ENCODE measurements around the gene TXN2.
A peak's percentile ranks its signal among the peaks of the same experiment; 100 is the strongest.
"Not testable (repeated sequence)": the region's sequence is repeated elsewhere in the genome, so short reads cannot be mapped to it uniquely, and the experiment has no call there.

Gene TXN2

DNA sequence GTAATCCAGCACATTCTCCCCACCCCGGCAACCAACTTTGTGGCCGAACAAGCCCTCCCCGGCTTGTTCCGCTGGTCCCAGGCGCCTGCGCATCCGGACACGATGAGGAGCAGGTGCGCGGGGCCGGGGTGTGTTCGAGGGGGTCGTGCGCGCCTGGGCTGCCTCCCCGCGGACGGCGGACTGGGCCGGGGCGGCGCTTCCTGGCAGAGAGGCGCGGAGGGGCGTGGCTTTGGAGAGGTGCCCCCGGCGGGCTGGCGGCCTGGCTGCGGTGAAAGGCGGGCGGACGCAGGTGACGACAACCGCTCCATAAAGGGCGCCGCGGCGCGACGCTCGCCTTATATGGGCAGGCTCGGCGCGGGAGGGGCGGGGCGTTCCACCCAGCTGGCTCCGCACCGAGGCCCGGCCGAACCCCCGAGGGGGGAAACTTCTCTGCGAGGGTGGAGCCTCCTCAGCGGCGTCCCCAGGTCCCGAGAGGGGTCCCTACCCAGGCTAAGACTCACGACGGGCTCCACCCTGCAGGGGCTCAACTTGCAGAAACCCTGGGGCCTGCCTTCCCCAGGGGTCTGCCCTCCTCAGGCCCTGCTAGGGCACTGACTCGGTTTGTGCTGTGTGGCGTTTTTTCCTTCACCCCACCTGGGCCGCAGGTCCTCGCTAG lies 26.4 kb downstream of the TXN2 start:
- TF ChIP-seq, protein P1, sequence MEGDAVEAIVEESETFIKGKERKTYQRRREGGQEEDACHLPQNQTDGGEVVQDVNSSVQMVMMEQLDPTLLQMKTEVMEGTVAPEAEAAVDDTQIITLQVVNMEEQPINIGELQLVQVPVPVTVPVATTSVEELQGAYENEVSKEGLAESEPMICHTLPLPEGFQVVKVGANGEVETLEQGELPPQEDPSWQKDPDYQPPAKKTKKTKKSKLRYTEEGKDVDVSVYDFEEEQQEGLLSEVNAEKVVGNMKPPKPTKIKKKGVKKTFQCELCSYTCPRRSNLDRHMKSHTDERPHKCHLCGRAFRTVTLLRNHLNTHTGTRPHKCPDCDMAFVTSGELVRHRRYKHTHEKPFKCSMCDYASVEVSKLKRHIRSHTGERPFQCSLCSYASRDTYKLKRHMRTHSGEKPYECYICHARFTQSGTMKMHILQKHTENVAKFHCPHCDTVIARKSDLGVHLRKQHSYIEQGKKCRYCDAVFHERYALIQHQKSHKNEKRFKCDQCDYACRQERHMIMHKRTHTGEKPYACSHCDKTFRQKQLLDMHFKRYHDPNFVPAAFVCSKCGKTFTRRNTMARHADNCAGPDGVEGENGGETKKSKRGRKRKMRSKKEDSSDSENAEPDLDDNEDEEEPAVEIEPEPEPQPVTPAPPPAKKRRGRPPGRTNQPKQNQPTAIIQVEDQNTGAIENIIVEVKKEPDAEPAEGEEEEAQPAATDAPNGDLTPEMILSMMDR (IDR thresholded peaks at IDR 0.05): no peak
- H3K4me3 ChIP-seq: peak overlapping the region; percentile 79
- peak; percentile 94 for DNase-seq (ENCODE audit: low spot score)
- H3K27ac ChIP-seq: peak overlapping the region; percentile 95 to 96

DNA sequence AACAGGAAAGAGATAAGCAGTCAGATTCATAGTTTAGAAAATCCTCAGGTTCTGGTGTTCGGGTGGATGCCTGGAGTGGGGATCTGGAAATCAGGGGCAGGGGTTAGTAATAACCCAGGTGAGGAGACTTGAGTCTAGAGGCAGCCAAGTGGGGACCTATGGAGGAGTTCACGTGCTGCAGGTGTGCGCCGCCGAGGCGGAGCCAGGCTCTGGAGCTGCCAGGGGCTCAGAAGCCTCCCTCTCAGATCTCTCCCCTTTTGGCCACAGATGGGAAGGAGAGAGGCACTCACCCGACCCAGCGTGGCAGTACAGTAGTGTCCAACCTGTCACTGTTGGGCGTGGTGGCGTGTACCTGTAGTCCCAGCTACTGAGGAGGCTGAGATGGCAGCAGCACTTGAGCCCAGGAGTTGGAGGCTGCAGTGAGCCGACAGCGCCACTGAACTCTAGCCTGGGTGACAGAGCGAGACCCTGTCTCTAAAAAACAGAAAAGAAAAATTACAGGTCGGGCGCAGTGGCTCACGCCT lies 27.5 kb downstream of the TXN2 start:
- Histone ChIP-seq H3K27ac (peak overlapping the region; percentile 95 to 96), H3K4me3 (peak overlapping the region; percentile 12)
- no peak for DNase-seq (ENCODE audit: low spot score)
- TF ChIP-seq, protein P1 (IDR thresholded peaks at IDR 0.05): no peak

DNA sequence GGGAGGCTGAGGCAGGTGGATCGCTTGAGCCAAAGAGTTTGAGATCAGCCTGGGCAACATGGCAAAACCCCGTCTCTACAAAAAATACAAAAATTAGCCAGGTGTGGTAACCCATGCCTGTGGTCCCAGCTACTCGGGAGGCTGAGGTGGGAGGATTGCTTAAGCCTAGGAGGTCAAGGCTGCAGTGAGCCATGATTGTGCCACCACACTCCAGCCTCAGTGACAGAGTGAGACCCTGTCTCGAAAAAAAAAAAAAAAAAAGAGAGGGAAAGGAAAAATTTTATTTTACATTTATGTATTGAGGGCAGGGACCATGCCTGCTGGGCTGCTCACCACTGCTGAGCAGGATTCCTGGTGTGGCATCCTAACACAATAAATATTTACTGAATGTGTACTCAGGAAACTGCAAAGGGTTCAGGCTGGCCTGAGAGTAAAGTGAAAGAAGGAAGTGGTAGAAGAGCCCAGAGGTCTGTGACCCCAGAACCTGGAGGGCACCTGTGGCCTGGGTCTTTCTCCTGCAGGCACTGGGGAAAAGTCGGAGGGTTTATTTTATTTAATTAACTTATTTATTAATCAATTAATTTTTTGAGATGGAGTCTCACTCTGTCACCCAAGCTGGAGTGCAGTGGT lies 28.3 kb downstream of the TXN2 start:
- peak overlapping the region; percentile 95 to 96 for H3K27ac ChIP-seq
- H3K4me3 ChIP-seq; DNase-seq (ENCODE audit: low spot score): not testable (repeated sequence)

DNA sequence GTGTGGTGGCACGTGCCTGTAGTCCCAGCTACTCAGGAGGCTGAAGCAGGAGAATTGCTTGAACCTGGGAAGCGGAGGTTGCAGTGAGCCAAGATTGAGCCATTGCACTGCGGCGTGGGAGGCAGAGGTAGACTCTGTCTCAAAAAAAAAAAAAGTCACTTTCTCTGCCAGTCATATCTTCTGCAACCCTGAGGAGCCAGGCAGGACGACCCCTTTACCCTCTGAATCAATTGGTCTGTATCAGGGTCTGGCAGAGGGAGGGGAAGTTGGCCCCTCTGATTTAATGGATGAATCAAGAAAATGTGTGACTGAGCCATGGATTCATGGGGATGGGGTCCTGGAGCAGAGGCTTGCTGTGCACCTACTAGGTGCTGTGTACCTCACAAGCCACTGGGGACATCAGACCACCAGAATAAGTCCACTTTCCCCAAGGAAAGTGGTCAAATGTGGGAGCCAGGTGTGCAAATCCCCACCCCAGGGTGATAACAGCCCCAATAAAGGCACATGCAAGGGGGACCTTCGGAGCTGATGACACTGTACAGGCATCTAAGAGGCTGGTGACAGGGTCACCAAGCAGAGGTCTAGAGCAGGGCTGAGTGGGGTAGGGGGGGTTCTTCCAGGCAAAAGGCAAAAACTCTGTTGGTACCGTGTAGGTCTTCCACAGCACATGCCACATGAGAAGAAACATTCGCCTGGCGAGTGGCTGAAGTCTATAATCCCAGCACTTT lies 29.0 kb downstream of the TXN2 start:
- DNase-seq (ENCODE audit: low spot score): no peak
- TF ChIP-seq, protein P1 (IDR thresholded peaks at IDR 0.05): no peak
- peak overlapping the region; percentile 88 for H3K27ac ChIP-seq
- peak overlapping the region; percentile 33 for H3K4me3 ChIP-seq

DNA sequence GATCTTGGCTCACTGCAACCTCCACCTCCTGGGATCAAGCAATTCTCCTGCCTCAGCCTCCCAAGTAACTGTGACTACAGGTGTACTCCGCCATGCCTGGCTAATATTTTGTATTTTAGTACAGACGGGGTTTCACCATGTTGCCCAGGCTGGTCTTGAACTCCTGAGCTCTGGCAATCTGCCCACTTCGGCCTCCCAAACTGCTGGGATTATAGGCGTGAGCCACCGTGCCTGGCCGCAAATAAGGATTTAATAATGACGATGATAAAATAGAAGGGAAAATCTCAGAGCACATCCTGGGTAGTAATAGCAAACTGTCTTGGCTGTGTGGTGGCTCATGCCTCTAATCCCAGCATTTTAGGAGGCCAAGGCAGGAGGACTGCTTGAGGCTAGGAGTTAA lies 30.5 kb downstream of the TXN2 start:
- H3K27ac ChIP-seq: peak overlapping the region; percentile 88
- H3K4me3 ChIP-seq; DNase-seq (ENCODE audit: low spot score): not testable (repeated sequence)

DNA sequence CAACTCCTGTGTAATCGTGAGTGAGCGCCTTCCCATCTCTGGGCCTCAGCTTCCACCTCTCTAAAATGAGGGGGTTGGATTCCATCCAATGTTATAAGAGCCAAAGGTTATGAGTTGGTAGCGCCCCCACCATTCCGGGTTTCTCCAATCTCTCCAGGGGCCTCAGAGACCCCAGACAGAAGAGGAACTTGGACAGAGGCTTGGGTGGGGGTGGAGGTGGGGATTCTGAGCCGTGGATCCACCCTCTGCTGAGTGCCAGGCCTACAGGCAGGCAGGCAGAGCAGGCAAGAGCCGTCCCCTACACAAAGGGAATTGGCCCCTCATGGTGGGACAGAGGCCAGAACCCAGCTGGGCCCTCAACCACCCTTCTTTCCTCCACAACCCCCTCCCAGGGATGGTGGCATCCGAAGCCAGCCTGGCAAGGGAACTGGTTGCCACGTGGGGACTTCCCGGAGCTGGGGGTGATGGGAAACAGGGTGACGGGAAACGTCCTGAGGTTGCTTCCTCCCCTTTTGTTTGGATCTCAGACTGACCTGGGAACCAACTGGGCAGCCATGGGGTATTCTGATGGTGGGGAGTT lies 31.8 kb downstream of the TXN2 start:
- H3K27ac ChIP-seq: peak overlapping the region; percentile 21 to 34
- no peak for DNase-seq (ENCODE audit: low spot score)
- TF ChIP-seq, protein P1 (IDR thresholded peaks at IDR 0.05): no peak
- H3K4me3 ChIP-seq: no peak overlapping the region

DNA sequence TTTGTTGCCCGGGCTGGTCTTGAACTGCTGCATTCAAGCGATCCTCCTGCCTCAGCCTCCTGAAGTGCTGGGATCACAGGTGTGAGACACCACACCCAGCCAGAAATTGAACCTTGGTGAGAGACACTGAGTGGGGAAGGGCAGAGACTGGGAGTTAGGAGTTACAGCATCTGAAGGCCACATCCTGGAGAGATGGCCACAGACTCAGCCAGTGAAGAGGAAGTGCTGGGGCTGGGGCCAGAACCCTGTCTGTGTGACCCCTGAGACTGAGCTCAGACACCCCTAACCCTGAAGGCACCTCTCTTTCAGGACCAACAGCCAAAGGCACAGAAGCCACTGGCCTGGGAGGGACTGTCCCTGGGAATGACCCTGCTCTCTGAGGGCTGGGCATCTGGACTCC lies 33.8 kb downstream of the TXN2 start:
- TF ChIP-seq, protein P1 (IDR thresholded peaks at IDR 0.05): no peak
- DNase-seq (ENCODE audit: low spot score): no peak
- Histone ChIP-seq H3K27ac (no peak overlapping the region), H3K4me3 (no peak overlapping the region)

Measured in coronary artery (tissue), 2 donors.